Stimulated activated CD8-positive, alpha-beta memory T cell treated with anti-CD3 and anti-CD28 coated beads, Interleukin-15, amount 100 ng/mL, for 1 hour (primary cell): ENCODE data around the gene TMX3.

ENCODE experiments used
- DNase-seq: peaks from one replicate; pipeline ENCODE4 v3.0.0-alpha.2; 2020; ENCODE audit warnings: low read depth

TMX3 gene, protein sequence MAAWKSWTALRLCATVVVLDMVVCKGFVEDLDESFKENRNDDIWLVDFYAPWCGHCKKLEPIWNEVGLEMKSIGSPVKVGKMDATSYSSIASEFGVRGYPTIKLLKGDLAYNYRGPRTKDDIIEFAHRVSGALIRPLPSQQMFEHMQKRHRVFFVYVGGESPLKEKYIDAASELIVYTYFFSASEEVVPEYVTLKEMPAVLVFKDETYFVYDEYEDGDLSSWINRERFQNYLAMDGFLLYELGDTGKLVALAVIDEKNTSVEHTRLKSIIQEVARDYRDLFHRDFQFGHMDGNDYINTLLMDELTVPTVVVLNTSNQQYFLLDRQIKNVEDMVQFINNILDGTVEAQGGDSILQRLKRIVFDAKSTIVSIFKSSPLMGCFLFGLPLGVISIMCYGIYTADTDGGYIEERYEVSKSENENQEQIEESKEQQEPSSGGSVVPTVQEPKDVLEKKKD

DNA sequence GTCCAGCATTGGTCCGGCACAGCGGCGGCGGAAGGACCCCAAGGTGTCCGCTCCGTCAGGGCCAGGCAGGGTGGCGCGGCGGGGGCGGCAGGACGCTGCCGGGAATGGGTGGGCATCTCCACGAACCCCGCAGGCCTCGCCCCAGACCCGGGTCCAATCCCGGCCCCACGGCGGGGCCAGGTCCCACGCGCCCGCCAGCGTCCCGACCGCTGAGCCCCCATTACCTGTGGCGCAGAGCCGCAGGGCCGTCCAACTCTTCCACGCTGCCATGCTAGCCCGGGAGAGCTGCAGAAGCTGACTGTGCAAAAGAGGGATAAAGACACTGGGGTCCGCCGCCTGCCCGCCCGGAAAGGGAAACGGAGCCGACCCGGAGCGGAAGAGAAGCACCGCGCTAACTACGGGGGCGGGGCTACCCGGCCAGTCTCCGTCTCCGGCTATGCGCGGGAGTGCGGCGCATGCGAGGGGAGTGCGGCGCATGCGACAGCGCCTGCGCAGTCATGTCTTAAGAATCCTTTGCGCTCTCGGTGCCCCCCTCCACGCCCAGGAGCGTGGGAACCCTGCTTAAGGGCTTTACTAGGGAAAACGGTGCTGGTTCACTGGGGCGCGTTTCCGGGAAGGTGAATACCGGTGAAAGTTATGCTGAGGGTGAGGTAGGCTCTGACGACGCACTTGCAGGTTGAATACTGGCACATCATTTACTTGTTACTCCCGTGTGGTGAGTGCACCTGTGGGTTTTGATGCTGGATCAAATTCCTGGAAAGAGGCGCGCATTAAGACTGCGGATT lies at the start of gene TMX3:
TSS of gene TMX3 (minus strand) at position 397 of the 785 bp plus-strand sequence. CDS start at position 270, 127 bp downstream.
- DNase-seq = peak; percentile 70

DNA sequence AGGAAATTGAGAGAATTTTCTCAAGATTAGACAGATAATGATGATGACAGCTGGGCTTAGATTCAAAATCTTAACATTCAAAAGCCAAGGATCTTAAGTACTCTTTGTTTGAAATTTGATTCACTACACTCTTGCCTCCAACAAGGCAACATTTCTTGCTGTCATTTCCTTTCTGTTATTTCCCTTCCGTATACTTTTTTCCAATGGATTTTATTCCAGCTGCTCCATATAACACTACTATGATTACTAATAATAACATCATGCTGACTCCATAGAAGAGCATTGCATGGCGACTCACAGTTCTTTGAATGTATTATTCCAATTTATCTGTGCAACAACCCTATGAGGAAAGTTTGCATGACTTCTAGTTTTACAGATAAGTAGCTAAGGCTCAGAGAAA lies 49.1 kb upstream of the TMX3 start:
- no peak for DNase-seq

DNA sequence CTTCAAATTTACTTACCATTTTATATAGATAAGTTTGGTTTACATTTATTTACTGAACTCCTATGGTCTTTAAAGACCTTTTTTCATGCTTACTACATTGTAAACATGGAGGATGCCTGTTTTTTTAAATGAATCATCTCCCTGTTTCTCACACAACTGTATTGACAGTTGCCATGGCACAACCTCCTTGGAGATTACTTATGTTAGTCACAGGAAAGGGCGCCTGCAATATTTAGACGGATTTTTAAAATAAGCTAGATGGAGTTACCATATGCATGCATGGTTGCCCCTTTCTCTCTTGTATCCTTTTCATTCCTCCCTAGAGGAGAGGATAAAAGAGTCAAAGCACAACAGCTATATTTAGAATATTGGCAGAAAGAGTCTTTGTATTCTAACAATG lies 48.2 kb upstream of the TMX3 start:
- no peak for DNase-seq

DNA sequence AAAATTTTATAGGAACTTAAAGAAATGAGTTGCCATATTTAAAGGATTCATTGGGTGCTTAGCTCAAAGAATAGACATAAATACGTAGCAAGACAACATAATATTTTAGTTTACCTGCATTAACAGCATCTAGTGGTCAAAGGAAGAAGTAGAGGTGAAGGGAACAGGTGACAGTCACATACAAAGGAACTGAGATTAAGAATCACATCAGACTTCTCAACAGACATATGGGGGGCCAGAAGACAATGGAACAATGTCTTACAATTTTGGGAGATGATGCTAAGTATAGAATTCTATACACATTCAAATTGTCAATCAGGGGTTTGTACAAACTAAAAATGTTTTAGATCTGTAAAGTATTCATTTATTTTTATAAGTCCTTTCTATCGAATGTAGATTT lies 44.4 kb upstream of the TMX3 start:
- no peak for DNase-seq

DNA sequence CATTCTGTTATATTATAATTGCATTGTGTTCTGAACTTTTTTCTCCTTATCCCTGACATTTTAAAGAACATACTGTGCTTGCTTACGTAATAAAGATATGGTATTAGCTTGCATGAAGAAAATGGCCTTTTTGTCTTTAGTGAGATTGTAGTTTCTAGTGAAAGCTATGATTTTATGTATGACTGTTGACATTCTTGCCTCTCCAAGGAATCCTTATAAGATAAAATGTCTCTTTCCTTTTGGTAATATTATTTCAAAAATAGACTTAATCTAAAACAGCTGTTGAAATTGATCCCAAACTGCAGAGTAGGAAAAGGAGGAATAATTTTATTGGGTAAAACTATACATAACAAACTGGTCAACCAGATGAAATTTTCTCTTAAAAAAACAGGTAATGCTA lies 42.2 kb upstream of the TMX3 start:
- no peak for DNase-seq

DNA sequence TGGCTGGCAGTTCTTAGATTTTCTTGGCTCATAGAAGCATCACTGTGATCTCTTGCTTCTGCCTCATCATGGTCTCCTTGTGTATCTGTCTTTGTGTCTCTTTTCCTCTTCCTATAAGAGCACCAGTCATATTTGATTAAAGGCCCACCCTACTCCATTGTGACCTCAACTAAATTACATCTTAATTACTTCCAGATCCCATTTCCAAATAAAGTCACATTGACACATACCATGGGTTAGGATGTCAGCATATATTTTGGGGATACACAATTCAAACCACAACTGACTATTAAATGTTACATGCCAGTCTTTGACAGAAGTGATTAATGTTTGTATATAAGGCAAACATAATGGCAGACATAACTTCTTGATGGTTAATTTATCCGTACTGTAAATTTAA lies 27.3 kb upstream of the TMX3 start:
- no peak for DNase-seq

DNA sequence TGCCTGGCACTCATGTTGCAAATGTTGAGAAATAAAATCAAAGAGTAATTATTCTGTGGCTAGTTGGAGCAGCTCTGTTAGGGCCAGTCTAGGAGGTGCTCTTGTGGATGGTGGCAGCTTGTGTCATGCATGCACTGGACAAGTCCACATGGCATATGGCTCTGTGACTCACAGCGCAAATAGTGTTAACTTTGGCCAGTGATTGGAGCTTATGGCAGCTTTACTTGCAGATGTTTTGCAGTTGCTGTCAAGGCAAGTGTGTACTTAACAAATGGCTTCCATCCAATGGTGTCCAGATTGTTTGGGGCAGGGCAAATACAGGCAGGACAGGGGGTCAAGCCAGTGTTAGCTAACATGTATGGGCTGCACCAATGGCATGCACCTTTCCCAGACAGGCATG lies 26.1 kb upstream of the TMX3 start:
- DNase-seq = no peak

DNA sequence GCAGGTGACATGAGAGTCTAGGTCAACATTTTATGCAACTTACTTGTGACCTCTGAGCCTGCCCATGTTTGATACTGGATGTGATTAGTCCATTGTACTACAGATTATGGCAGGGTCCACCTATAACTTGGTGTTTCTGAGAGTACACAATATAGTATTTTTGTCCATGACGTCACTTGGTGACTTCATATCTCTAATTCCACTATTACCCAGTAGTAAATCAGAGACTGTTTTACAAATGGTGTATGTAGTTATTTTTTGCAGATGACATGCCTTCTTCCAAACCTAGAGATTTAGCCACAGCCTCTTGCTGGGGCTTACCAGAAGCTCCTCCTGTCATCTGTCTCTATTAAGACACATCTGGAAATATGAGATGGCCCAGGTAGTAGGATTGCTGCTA lies 24.6 kb upstream of the TMX3 start:
- DNase-seq = no peak

DNA sequence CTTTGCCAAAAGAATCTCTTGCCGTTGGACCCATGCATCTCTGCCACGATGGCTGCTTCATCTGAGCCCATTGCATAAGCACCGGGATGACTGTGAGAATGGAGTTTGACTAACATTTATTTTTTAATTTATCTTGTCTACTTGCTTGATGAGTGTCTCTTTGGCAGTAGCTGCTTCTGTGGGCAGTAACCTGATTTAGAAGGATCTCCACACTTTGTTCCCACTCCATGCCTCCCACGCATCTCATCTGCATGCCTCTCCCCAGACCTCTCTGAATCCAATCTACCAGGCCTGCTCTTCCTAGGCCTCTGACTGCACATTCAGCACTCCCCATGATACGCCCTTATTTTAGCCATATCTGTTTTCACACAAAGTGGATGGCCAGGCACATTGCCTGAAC lies 23.7 kb upstream of the TMX3 start:
- no peak for DNase-seq

DNA sequence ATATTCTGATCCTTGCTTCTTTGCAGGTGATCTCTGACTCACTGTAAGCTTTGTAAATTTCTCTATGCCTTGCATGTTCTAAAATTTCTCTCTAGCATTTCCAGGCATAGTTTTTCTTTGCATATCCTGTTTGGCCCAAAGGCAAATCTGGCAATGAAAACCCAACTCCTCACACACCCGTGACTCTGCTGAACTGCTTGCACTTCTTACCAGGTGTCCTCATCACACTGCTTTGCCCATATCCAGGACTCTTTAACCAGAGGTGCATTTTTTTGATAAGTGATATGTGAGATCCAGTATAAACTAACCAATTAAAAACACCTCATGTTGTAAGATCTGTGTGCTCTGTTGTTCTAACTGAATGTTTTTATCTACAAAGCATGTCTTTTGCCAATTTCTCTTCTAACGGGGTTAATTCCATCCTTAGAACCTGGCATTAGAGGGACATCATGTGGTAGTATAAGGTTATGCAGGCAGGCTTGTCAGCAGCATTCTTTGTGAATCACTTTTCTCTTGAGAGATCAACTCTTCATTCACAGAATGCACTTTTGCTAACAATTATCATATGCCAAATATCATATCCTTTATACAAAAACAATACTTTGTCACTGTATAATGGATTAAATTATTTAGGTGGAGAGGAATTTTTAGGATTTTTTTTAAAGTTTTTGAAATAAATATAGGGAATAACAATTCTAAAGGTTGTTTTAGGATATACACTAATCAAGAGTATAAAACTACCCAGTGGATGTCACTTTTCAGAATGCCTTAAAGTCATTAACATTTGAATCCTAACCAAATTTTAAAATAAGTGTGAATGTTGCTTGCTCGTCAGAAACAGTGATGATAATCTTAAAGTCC lies 20.8 kb upstream of the TMX3 start:
- DNase-seq = no peak

DNA sequence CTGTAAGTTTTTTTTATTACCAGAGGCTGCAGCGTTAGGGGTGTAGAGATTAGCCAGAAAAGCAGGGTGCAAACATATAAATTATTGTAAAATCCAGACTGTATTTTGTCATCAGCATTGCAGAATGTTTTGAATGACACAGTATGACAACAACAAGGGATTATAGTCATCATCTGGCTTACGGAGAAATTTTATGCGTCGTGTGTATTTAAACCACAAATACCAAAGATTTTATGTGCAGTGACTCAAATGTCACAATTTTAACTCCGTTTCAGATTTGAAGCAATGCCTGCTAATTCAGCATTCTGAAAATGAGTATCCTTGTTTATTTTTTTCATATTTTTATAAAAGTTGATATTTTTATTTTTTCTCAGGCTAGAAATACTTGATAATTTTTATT lies 19.4 kb upstream of the TMX3 start:
- DNase-seq = no peak

DNA sequence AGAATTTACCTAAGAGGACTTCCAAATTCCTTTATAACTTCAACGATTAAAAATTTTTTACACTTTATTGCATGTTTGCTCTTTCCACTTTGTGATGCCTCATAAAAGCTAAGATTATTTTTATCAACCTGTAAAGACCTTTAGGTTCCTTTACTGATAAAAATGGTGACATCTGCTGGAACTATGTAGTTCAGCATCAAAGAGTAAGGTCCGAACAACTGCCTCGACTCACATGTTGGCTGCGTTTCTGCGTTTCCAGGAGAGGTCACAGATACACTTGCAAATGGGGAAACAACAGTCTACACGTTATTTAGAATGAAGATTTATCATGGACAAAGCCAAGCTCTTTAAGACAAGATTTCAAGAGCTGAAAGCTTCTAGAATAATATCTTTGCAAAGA lies 18.8 kb upstream of the TMX3 start:
- DNase-seq = no peak

DNA sequence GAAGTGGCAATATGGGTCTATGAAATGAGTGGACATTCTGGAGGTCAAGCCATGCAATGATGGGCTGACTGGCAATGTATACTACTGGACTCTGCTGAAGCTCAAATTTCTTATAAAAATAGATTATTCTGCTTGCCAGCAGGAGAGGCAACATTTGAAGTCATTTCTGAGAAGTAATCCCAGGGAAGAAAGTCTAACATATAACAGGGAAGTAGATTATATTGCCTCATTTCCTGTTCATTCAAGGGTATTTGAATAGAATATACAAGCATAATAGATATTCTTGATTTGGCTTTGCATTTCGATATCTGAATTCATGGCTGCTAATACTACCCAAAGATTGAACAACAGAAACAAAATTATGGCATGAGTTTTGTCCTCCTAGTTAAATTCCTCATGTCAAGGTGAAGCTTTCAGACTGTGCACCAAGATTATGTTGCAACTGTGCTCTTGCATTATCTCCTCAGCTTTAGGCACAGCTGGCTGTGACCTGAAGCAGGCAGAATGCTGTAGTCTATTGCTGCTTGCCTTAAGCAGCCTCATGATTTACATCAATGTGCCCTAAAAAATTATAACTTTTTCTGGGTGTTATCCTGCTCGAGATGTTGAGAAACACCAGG lies 13.3 kb upstream of the TMX3 start:
- no peak for DNase-seq

DNA sequence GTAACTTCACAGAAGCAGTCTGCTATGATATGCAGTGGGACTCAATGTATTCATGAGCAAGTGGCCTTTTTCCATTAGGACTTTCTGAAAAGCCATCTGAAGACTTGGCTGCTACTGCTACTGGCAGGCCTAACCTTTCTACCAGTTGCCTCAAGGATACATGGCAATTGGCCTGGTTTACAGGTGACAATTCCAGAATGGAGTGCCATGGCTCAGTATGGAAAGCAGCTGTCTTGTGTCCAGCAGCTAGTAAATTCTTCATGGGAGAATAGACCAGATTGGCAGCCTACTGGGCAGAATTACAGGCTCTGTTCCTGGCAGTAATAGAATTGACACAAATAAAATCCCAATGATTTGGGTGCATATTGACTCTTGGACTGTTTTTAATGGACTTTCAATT lies 12.6 kb upstream of the TMX3 start:
- DNase-seq = no peak

DNA sequence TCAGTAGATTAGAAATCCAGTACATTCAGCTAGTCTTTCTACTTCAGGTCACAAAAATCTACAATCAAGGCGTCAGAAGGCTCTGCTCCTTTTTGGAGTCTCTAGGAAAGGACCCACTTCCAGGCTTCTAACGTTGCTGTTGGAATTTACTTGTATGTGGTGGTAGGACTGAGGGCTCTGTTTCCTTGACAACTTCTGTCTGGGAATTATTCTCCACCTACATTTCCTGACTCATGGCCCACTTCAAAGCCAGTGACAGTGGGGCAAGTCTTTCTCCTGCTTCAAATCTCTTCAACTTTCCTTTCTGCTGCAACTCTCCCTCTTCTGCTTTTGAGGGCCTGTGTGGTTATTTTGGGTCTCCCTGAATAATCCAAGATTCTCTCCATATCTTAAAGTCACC lies 10.4 kb upstream of the TMX3 start:
- DNase-seq = no peak

DNA sequence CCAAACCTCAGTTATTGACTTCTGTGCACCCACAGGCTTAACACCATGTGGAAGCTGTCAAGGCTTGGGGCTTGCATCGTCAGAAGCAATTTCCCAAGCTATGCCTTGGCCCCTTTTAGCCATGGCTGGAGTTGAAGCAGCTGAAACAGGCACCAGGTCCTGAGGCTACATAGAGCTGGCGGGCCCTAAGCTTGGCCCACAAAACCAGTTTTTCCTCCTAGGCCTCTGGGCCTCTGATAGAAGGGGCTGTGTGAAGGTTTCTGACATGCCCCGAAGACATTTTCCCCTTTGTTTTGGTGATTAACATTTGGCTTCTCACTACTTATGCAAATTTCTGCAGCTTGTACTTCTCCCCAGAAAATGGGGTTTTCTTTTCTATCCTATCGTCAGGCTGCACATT lies 9.1 kb upstream of the TMX3 start:
- DNase-seq = no peak

DNA sequence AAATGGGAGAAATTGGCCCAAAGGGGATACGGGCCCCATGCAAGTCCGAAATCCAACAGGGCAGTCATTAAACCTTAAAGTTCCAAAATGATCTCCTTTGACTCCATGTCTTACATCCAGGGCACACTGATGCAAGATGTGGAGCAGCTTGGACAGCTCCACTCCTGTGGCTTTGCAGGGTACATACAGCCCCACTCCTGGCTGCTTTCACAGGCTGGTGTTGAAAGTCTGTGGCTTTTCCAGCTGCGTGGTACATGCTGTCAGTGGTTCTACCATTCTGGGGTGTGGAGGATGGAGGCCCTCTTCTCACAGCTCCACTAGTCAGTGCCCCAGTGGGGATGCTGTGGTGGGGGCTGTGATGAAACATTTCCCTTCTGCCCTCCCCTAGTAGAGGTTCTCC lies 8.6 kb upstream of the TMX3 start:
- DNase-seq = no peak

DNA sequence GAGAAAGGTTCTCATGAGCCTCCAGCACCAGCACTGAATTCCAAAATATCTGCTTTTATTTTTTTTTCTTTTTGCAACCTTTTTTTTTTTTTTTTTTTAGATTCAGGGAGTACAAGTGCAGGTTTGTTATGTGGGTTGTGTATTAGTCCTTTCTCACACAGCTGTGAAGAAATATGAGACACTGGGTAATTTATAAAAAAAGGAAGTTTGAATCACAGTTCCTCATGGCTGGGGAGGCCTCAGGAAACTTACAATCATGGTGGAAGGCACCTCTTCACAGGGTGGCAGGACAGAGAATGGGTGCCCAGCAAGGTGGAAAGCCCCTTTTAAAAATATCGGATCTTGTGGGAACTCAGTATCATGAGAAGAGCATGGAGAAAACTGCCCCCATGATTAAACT lies 7.9 kb upstream of the TMX3 start:
- no peak for DNase-seq

DNA sequence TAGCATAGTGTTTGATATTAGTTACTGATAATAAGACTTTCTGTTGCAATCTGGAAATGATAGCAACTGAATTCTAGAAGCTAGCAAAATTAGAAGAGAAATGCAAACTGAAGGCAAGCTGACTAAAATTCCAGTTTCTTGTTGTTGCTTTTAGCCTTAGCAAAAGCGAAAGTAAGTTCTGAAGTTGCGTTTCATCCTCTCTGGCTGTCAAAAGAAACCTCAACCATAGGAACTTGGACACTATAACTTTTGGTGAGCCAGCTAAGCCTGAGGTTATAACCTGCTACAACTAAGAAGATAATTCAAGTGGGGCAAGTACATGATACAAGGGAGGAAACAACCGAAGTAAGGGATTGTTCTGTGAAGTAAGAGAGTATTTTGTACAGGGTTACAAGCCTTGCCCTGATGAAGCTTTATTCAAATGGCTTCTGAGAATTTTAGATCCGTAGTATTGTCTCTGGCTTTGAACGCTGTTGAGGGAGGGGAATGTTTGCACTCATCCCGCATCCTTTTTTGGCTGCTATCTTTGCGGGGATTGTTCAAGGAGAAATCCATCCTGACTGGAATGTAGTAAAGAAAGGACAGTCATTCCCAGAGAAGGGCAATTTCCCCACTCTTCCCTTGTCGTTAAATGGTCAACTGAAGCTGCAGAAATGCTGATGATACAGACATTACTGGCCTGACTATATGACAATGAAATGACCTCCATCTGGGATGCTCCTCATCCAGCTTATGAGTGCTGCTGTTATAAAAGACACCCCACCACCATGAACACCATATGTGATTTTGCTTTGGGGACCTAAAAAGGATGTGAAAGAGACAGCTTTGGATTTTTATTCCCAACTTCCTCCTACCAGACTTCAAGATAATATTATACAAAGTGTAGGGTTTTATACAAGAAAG lies 7.0 kb upstream of the TMX3 start:
- no peak for DNase-seq

DNA sequence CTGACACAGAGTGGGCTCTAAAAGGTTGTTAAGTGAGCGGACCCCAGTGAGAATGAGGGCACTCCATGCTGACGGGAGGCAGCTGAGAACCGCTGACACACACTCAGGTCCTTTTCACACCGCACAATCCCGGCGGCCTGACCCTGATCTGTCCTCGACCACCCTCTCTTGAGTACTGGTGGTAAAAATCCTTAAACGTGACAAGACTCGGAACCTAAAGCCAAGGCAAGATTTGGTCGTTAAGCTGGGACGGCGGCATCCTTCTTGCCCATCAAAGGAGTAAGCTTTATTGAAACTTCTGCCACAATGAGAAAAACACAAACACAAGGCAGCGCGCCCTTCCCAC lies 569 bp downstream of the TMX3 start:
- DNase-seq = no peak

DNA sequence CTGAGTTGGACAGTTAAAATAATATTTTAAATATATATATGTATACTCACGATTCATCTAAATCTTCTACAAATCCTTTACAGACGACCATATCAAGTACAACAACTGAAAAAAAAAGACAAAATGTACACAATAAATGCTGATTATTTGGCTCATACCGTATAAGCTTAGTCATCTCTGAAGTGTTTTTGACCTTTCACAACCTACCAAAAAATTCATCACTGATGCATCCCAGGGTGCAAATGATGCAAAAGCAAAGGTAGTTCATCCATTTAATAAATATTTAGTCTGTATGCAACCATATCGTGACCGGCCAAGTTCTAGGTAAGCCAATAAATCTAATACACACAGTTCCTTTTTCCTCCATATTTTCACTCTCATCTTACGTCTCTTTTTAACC lies 1.1 kb downstream of the TMX3 start:
- no peak for DNase-seq
